Thyroid gland (tissue), 4 donors: ENCODE measurements around the gene MARCHF11. TPM values are rescaled to one million over a fixed set of nuclear protein-coding genes. Genes with fewer than 3 reads are reported as not detected.

ENCODE experiments used
- DNase-seq, 2 donors: peaks; one replicate each; pipeline ENCODE4 v3.0.0-alpha.2; 2019
- H3K27ac ChIP-seq, 3 donors: fragments of 200-600 bp; sonication (generic); 1 replicate in 2 of 3; 2 replicates in 1 of 3; pipeline ENCODE4 v1.5.1; 2016 to 2019; ENCODE audit warnings: mild to moderate bottlenecking in 1 of 3, moderate library complexity in 1 of 3
- H3K27me3 ChIP-seq: fragments of 200-600 bp; sonication (generic); one replicate; pipeline ENCODE4 v1.5.1; 2019
- H3K36me3 ChIP-seq, 2 donors: fragments of 200-600 bp; sonication (generic); one replicate each; pipeline ENCODE4 v1.5.1; 2016 to 2019
- H3K4me1 ChIP-seq, 2 donors: fragments of 200-600 bp; sonication (generic); one replicate each; pipeline ENCODE4 v1.5.1; 2017 to 2019
- H3K4me3 ChIP-seq, 3 donors: fragments of 200-600 bp; sonication (generic); replicated peaks in 1 of 3; 1 replicate in 2 of 3; 2 replicates in 1 of 3; pipeline ENCODE4 v1.5.1; 2016; ENCODE audit warnings: mild to moderate bottlenecking in 1 of 3
- H3K9me3 ChIP-seq: fragments of 200-600 bp; sonication (generic); one replicate; pipeline ENCODE4 v1.5.1; 2017
- POLR2A ChIP-seq, 2 donors: fragments of 450-650 bp; IDR thresholded peaks; one replicate each; pipeline ENCODE4 v1.6.1; 2017; ENCODE audit warnings: antibody characterized with exemption in 2 of 2, mild to moderate bottlenecking in 2 of 2, moderate library complexity in 1 of 2
- WGBS, 2 donors: methylation state at CpG; one replicate each; pipeline ENCODE4 v1.1.5; 2017; 5-methylcytosine and 5-hydroxymethylcytosine counted together
- intact Hi-C: fragments of 100-400 bp; cut with DNase I; formaldehyde crosslinking; loops from one replicate; pipeline ENCODE4 v1.15.1; 2023
- total RNA-seq, 4 donors: library from RNA; depleted of rRNA; stranded (reverse); fragments of >200 nt; gene quantifications; one replicate each; pipeline ENCODE4 v1.2.3, GENCODE V29; 2016
- TF ChIP-seq, protein P1 (sequence below), 6 experiments: fragments of 200-600 bp in 3 of 6; fragments of 450-650 bp in 3 of 6; sonication (generic) in 3 of 6; IDR thresholded peaks; one replicate each; pipeline ENCODE4 v1.5.1; 2016 to 2019; ENCODE audit warnings: antibody characterized with exemption in 6 of 6, mild to moderate bottlenecking in 2 of 6, inconsistent platforms in 1 of 6, moderate library complexity in 1 of 6

MARCHF11 gene
- total RNA-seq, 4 donors from 2014 or later: 0.27 TPM; not detected in 3

DNA sequence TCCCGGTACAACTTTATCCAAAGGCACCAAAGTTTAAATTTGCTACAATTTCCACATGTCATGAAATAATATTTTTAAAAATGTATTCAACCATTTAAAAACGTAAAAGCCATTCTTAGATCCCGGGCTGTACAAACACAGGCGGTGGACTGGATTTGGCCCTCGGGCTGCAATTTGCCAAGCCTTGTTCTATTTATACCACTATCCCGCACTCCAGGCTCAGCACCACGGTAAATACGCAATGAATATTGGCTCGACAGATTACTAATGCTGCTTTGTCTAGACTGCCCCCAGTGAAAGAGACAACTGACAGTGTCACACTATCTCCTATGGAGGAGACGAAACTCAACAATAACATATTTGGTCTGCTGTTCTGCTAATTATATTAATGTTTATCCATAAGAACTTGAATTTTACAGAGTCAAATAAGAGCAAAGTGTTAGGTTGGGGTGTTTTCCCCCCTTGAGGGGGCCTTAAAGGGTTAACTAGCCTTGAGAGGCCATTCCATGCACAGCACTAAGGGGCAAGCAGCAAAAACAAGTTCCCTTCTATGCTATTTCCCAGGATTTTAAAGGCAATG is 98.1 kb downstream of the MARCHF11 start:
- no peak overlapping the region for H3K27ac ChIP-seq
- no peak for DNase-seq
- 76 to 84% methylated on average over 10 of the region's 10 CpGs for WGBS, 2 donors
- no peaks in the 10 kb centered on the region for H3K36me3 ChIP-seq
- no peaks in the 10 kb centered on the region for H3K9me3 ChIP-seq
- H3K27me3 ChIP-seq: no peaks in the 10 kb centered on the region
- H3K4me1 ChIP-seq: no peaks in the 10 kb centered on the region
- no peak overlapping the region for H3K4me3 ChIP-seq
- intact Hi-C loops: no loop called here
- TF ChIP-seq, protein P1, sequence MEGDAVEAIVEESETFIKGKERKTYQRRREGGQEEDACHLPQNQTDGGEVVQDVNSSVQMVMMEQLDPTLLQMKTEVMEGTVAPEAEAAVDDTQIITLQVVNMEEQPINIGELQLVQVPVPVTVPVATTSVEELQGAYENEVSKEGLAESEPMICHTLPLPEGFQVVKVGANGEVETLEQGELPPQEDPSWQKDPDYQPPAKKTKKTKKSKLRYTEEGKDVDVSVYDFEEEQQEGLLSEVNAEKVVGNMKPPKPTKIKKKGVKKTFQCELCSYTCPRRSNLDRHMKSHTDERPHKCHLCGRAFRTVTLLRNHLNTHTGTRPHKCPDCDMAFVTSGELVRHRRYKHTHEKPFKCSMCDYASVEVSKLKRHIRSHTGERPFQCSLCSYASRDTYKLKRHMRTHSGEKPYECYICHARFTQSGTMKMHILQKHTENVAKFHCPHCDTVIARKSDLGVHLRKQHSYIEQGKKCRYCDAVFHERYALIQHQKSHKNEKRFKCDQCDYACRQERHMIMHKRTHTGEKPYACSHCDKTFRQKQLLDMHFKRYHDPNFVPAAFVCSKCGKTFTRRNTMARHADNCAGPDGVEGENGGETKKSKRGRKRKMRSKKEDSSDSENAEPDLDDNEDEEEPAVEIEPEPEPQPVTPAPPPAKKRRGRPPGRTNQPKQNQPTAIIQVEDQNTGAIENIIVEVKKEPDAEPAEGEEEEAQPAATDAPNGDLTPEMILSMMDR (IDR thresholded peaks at IDR 0.05): no peak
- TF ChIP-seq POLR2A (IDR thresholded peaks at IDR 0.05): no peak

DNA sequence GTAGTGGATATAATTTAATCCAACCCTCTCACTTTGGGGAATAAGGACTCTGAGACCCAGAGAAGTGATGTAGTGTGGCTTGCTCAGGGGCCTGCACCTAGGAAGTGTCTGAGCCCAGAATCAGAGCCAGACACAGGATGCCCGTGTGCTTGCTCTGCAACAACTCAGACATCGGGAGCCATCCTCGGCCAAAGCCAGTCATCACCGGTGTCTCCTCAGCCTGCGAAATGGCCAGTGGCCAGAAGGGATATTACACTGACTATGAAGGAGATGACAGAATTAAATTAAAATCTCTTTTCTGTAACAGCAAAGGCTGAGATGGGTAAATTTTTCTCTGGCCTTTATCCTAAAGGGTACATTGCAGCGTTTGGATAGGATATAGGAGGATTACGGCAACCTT is 102.9 kb downstream of the MARCHF11 start:
- H3K9me3 ChIP-seq: no peaks in the 10 kb centered on the region
- no peaks in the 10 kb centered on the region for H3K4me1 ChIP-seq
- H3K36me3 ChIP-seq: no peaks in the 10 kb centered on the region
- H3K27ac ChIP-seq: no peak overlapping the region
- intact Hi-C loops: no loop called here
- H3K4me3 ChIP-seq: no peak overlapping the region
- WGBS, 2 donors: 78% methylated on average over 7 of the region's 7 CpGs
- DNase-seq: no peak
- H3K27me3 ChIP-seq: no peaks in the 10 kb centered on the region
- no peak for TF ChIP-seq POLR2A (IDR thresholded peaks at IDR 0.05)
- TF ChIP-seq, protein P1 (IDR thresholded peaks at IDR 0.05): no peak

DNA sequence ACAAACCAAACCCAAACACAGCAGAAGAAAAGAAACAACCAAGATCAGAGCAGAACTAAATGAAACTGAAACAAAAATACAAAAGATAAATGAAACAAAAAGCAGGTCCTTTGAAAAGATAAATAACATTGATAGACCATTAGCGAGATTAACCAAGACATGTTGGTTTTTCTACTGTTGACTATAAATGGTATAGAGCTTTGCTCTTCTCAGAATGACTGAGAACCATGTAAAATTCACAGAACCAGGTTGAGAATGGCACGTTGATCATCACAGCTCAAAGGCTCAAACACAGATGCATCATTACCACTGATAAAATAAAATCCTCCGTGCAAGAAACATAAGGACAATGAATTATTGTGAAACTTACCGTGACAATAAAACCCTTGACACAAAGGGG is 105.2 kb downstream of the MARCHF11 start:
- WGBS, 2 donors: 82 to 83% methylated on average over 4 of the region's 4 CpGs
- intact Hi-C loops: no loop called here
- H3K36me3 ChIP-seq: no peaks in the 10 kb centered on the region
- H3K4me3 ChIP-seq: no peak overlapping the region
- H3K4me1 ChIP-seq: no peaks in the 10 kb centered on the region
- no peak overlapping the region for H3K27ac ChIP-seq
- H3K27me3 ChIP-seq: no peaks in the 10 kb centered on the region
- no peak for DNase-seq
- H3K9me3 ChIP-seq: no peaks in the 10 kb centered on the region
- TF ChIP-seq POLR2A (IDR thresholded peaks at IDR 0.05): no peak
- TF ChIP-seq, protein P1 (IDR thresholded peaks at IDR 0.05): no peak

DNA sequence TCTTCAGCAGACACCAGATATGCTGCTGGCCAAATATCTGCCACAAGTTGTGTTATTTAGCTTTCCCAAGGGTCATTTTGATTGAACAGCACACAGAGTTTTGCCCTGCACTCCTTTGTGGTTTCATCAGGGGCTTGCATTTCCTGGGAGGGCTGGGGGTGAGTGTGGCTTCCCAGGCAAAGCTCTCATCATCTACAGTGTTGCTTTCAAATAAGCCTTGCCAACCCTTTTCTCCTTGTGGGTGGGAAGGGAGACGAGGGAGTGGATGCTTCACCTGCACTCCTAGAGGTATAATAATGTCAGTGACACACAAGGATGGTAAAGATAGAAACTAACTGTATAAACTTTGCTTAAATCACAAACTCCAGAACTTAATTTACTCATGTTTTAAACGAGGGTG is 107.0 kb downstream of the MARCHF11 start:
- H3K27ac ChIP-seq: no peak overlapping the region
- H3K4me1 ChIP-seq: no peaks in the 10 kb centered on the region
- no peak for DNase-seq
- TF ChIP-seq, protein P1 (IDR thresholded peaks at IDR 0.05): no peak
- no peaks in the 10 kb centered on the region for H3K27me3 ChIP-seq
- intact Hi-C loops: no loop called here
- 61 to 80% methylated on average over 2 of the region's 2 CpGs for WGBS, 2 donors
- H3K36me3 ChIP-seq: no peaks in the 10 kb centered on the region
- H3K9me3 ChIP-seq: no peaks in the 10 kb centered on the region
- no peak overlapping the region for H3K4me3 ChIP-seq

DNA sequence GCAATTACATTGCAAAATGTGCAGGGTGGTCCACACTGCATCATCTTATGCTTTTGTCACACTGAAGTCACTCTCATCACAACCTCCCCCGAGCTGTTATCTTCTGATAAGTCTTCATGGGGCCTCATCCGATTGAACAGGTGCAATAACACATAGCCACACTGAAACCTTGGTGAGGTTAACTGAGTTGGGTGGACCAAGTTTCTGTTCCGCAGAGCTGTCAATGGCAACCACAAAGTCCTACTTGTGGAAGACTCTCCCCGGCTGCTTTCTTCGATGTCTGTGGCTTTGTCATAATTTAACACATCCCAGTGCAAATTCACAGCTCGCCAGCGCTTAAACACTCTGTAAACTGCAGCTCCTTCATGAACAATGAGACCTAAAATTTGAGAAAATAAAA is 112.2 kb downstream of the MARCHF11 start:
- DNase-seq: no peak
- H3K9me3 ChIP-seq: no peaks in the 10 kb centered on the region
- no peaks in the 10 kb centered on the region for H3K27me3 ChIP-seq
- 85 to 91% methylated on average over 7 of the region's 7 CpGs for WGBS, 2 donors
- no peak overlapping the region for H3K27ac ChIP-seq
- no peaks in the 10 kb centered on the region for H3K4me1 ChIP-seq
- intact Hi-C loops: no loop called here
- H3K36me3 ChIP-seq: no peaks in the 10 kb centered on the region
- TF ChIP-seq, protein P1 (IDR thresholded peaks at IDR 0.05): no peak
- no peak for TF ChIP-seq POLR2A (IDR thresholded peaks at IDR 0.05)
- H3K4me3 ChIP-seq: no peak overlapping the region
